Body of pancreas (tissue), 4 donors: ENCODE measurements around the gene DYNC1I1.

Source experiments
- POLR2A ChIP-seq, 3 donors: fragments of 450-650 bp; IDR thresholded peaks; one replicate each; pipeline ENCODE4 v1.6.1; 2016; ENCODE audit warnings: antibody characterized with exemption in 3 of 3, mild to moderate bottlenecking in 2 of 3
- TF ChIP-seq, protein P1 (sequence below), 7 experiments: fragments of 450-650 bp in 4 of 7; fragments of 200-600 bp in 3 of 7; sonication (generic) in 3 of 7; IDR thresholded peaks; one replicate each; pipeline ENCODE4 v1.5.1; 2016 to 2019; ENCODE audit warnings: antibody characterized with exemption in 7 of 7

- TF ChIP-seq, protein P1, sequence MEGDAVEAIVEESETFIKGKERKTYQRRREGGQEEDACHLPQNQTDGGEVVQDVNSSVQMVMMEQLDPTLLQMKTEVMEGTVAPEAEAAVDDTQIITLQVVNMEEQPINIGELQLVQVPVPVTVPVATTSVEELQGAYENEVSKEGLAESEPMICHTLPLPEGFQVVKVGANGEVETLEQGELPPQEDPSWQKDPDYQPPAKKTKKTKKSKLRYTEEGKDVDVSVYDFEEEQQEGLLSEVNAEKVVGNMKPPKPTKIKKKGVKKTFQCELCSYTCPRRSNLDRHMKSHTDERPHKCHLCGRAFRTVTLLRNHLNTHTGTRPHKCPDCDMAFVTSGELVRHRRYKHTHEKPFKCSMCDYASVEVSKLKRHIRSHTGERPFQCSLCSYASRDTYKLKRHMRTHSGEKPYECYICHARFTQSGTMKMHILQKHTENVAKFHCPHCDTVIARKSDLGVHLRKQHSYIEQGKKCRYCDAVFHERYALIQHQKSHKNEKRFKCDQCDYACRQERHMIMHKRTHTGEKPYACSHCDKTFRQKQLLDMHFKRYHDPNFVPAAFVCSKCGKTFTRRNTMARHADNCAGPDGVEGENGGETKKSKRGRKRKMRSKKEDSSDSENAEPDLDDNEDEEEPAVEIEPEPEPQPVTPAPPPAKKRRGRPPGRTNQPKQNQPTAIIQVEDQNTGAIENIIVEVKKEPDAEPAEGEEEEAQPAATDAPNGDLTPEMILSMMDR (IDR thresholded peaks at IDR 0.05) = no peak
- TF ChIP-seq POLR2A (IDR thresholded peaks at IDR 0.05) = no peak
These were observed 346.2 kb downstream of the DYNC1I1 start for GRCh38 chr7:96118449-96119001.
